HEK293 (cell line): ENCODE results near the gene PHYH.

Experiments used
- CTCF ChIP-seq: fragments of 450-650 bp; formaldehyde crosslinking; IDR thresholded peaks from 2 replicates; pipeline ENCODE4 v1.5.1; 2016; ENCODE audit warnings: missing biosample characterization, missing genetic modification characterization
- PBX3 ChIP-seq: sonication (generic); formaldehyde crosslinking; IDR thresholded peaks from 2 replicates; pipeline ENCODE4 v1.8.1; 2022; ENCODE audit warnings: mild to moderate bottlenecking, moderate library complexity, missing genetic modification reagents
- REST ChIP-seq: fragments of 450-650 bp; formaldehyde crosslinking; IDR thresholded peaks from 2 replicates; pipeline ENCODE4 v1.5.1; 2016; ENCODE audit warnings: missing biosample characterization, missing genetic modification characterization
- ZBTB11 ChIP-seq: fragments of 450-650 bp; formaldehyde crosslinking; conservative IDR thresholded peaks from 2 replicates; pipeline ENCODE4 v1.5.1; 2016; ENCODE audit warnings: low read depth, missing biosample characterization, missing genetic modification characterization
- ZBTB49 ChIP-seq: fragments of 450-650 bp; formaldehyde crosslinking; IDR thresholded peaks from 2 replicates; pipeline ENCODE4 v1.5.1; 2016; ENCODE audit warnings: missing biosample characterization, missing genetic modification characterization, low read depth
- ZNF10 ChIP-seq: fragments of 450-650 bp; formaldehyde crosslinking; IDR thresholded peaks from 2 replicates; pipeline ENCODE4 v1.5.1; 2017; ENCODE audit warnings: missing biosample characterization, missing genetic modification characterization
- ZNF274 ChIP-seq, 2 experiments: fragments of 200-500 bp in 1 of 2; fragments of 450-650 bp in 1 of 2; sonication (Bioruptor generic) in 1 of 2; formaldehyde crosslinking in 1 of 2; IDR thresholded peaks; 2 replicates each; pipeline versions ENCODE4 v1.5.1 to v1.6.1; 2014 to 2016; ENCODE audit warnings: borderline replicate concordance in 1 of 2, inconsistent platforms in 1 of 2, low read length in 1 of 2, missing biosample characterization in 1 of 2, missing genetic modification characterization in 1 of 2
- ZNF335 ChIP-seq: fragments of 450-650 bp; formaldehyde crosslinking; conservative IDR thresholded peaks from 2 replicates; pipeline ENCODE4 v1.5.1; 2016; ENCODE audit warnings: missing biosample characterization, missing genetic modification characterization
- ZNF423 ChIP-seq: fragments of 450-650 bp; formaldehyde crosslinking; IDR thresholded peaks from 2 replicates; pipeline ENCODE4 v1.5.1; 2016; ENCODE audit warnings: missing biosample characterization, missing genetic modification characterization
- ZNF521 ChIP-seq: fragments of 450-650 bp; formaldehyde crosslinking; IDR thresholded peaks from 2 replicates; pipeline ENCODE4 v1.5.1; 2017; ENCODE audit warnings: missing biosample characterization, mild to moderate bottlenecking, missing genetic modification characterization
- ZNF596 ChIP-seq: fragments of 450-650 bp; IDR thresholded peaks from 2 replicates; pipeline ENCODE4 v1.5.0; 2018; ENCODE audit warnings: missing biosample characterization, mild to moderate bottlenecking, missing genetic modification characterization, moderate library complexity
- ZNF658 ChIP-seq: fragments of 450-650 bp; formaldehyde crosslinking; IDR thresholded peaks from 2 replicates; pipeline ENCODE4; 2016; ENCODE audit warnings: missing biosample characterization, missing genetic modification characterization
- ZNF664 ChIP-seq: fragments of 450-650 bp; formaldehyde crosslinking; IDR thresholded peaks from 2 replicates; pipeline ENCODE4 v1.5.1; 2016; ENCODE audit warnings: missing biosample characterization, missing genetic modification characterization

GRCh38 chr10:13268310-13268709, 31.6 kb downstream of the PHYH start:
- no peak for TF ChIP-seq CTCF
- TF ChIP-seq ZNF10 (tag by site-specific recombination) = no peak
- TF ChIP-seq ZNF423 (tag by site-specific recombination) = no peak
- no peak for TF ChIP-seq ZBTB49 (tag by site-specific recombination)
- TF ChIP-seq ZNF521 (tag by site-specific recombination) = no peak
- no peak for TF ChIP-seq REST
- no peak for TF ChIP-seq ZNF335 (tag by site-specific recombination)
- no peak for TF ChIP-seq ZNF274 (IDR thresholded peaks at IDR 0.05; ENCODE audit: low read length)
- no peak for TF ChIP-seq ZNF274 (tag by site-specific recombination; IDR thresholded peaks at IDR 0.05; ENCODE audit: borderline replicate concordance)
- no peak for TF ChIP-seq ZNF658 (tag by site-specific recombination)
- no peak for TF ChIP-seq ZNF596 (tag by site-specific recombination)
- no peak for TF ChIP-seq PBX3 (CRISPR knock-in tag)
- no peak for TF ChIP-seq ZNF664
- TF ChIP-seq ZBTB11 (tag by site-specific recombination) = no peak
